ENCODE measurements around the gene SPATS2L.
A peak's percentile ranks its signal among the peaks of the same experiment; 100 is the strongest.

SPATS2L gene

GRCh38 chr2:200472853-200473464 lies 166.5 kb downstream of the SPATS2L start:
- no peak for DNase-seq

GRCh38 chr2:200475795-200476194 lies 169.3 kb downstream of the SPATS2L start:
- no peak for DNase-seq

GRCh38 chr2:200476836-200477235 lies 170.3 kb downstream of the SPATS2L start:
- no peak for DNase-seq

GRCh38 chr2:200477667-200478131 lies 171.2 kb downstream of the SPATS2L start:
- no peak for DNase-seq

- DNase-seq: peak; percentile 16
Measured at GRCh38 chr2:200479692-200480265, 173.3 kb downstream of the SPATS2L start.

GRCh38 chr2:200482194-200482593 lies 175.7 kb downstream of the SPATS2L start:
- no peak for DNase-seq

GRCh38 chr2:200483729-200484198 lies 177.3 kb downstream of the SPATS2L start:
- DNase-seq: no peak

- DNase-seq: no peak
Measured at GRCh38 chr2:200484934-200485333, 178.4 kb downstream of the SPATS2L start.

GRCh38 chr2:200486529-200486928 lies 180.0 kb downstream of the SPATS2L start:
- DNase-seq: no peak

GRCh38 chr2:200488169-200488568 lies 181.7 kb downstream of the SPATS2L start:
- DNase-seq: no peak

- no peak for DNase-seq
Measured at GRCh38 chr2:200490001-200490400, 183.5 kb downstream of the SPATS2L start.

- no peak for DNase-seq
Measured at GRCh38 chr2:200492656-200493055, 186.2 kb downstream of the SPATS2L start.

GRCh38 chr2:200494048-200494447 lies 187.6 kb downstream of the SPATS2L start:
- DNase-seq: no peak

GRCh38 chr2:200496696-200497095 lies 190.2 kb downstream of the SPATS2L start:
- DNase-seq: no peak

GRCh38 chr2:200498402-200499162 lies 192.1 kb downstream of the SPATS2L start:
- no peak for DNase-seq

- no peak for DNase-seq
Measured at GRCh38 chr2:200502196-200502595, 195.7 kb downstream of the SPATS2L start.

GRCh38 chr2:200506679-200507078 lies 200.2 kb downstream of the SPATS2L start:
- no peak for DNase-seq

GRCh38 chr2:200507179-200507578 lies 200.7 kb downstream of the SPATS2L start:
- DNase-seq: no peak

GRCh38 chr2:200509235-200509611 lies 202.7 kb downstream of the SPATS2L start:
- DNase-seq: no peak

- peak; percentile 69 for DNase-seq
Measured at GRCh38 chr2:200509612-200510433, 203.3 kb downstream of the SPATS2L start, which contains the start of gene KCTD18. Gene KCTD18, minus strand, starts transcription at chr2:200510068. Its CDS starts 3,052 bp downstream, at chr2:200507016.

- no peak for DNase-seq
Measured at GRCh38 chr2:200515155-200515554, 208.7 kb downstream of the SPATS2L start.

- no peak for DNase-seq
Measured at GRCh38 chr2:200523158-200523557, 216.7 kb downstream of the SPATS2L start.

- DNase-seq: no peak
Measured at GRCh38 chr2:200523604-200524003, 217.1 kb downstream of the SPATS2L start.

All from NCI-H226 (cell line).